NCI-H526 treated with DMSO at 0.1 percent for 48 hours (cell line): Measurements from ENCODE around the gene SLC2A4RG.

ENCODE experiments used
- DNase-seq: peaks from one replicate; lab custom pipeline; 2025; lab: John Stamatoyannopoulos, UW

Gene SLC2A4RG

GRCh38 chr20:63739130-63740069, at the start of gene SLC2A4RG:
TSS of gene SLC2A4RG (plus strand) at chr20:63739776. CDS start at chr20:63739913, 137 bp downstream.
- DNase-seq: peak; percentile 58

- DNase-seq: no peak
These were observed 49.3 kb upstream of the SLC2A4RG start for GRCh38 chr20:63690003-63690897.

- DNase-seq: no peak
These were observed 48.5 kb upstream of the SLC2A4RG start for GRCh38 chr20:63690898-63691710.

GRCh38 chr20:63691711-63692435, 47.7 kb upstream of the SLC2A4RG start:
- DNase-seq: no peak

- DNase-seq: no peak
These were observed 47.0 kb upstream of the SLC2A4RG start for GRCh38 chr20:63692436-63693082.

- no peak for DNase-seq
These were observed 46.4 kb upstream of the SLC2A4RG start for GRCh38 chr20:63693083-63693732.

GRCh38 chr20:63693733-63694583, 45.6 kb upstream of the SLC2A4RG start:
- no peak for DNase-seq

- DNase-seq: no peak
These were observed 44.8 kb upstream of the SLC2A4RG start for GRCh38 chr20:63694584-63695423.

- DNase-seq: no peak
These were observed 43.9 kb upstream of the SLC2A4RG start for GRCh38 chr20:63695424-63696305.

GRCh38 chr20:63696306-63696627, 43.3 kb upstream of the SLC2A4RG start:
- no peak for DNase-seq

- DNase-seq: no peak
These were observed 42.8 kb upstream of the SLC2A4RG start, which contains the start of gene TNFRSF6B for GRCh38 chr20:63696628-63697356. TSS of gene TNFRSF6B (plus strand) at chr20:63696652. CDS start at chr20:63696768, 116 bp downstream.

GRCh38 chr20:63697357-63697867, 42.2 kb upstream of the SLC2A4RG start:
- no peak for DNase-seq

GRCh38 chr20:63697868-63698545, 41.6 kb upstream of the SLC2A4RG start:
- no peak for DNase-seq

GRCh38 chr20:63698739-63699465, 40.7 kb upstream of the SLC2A4RG start:
- no peak for DNase-seq
